ENCODE results near the gene PROSER3. TPM values are rescaled to one million over a fixed set of nuclear protein-coding genes. Genes with fewer than 3 reads are reported as not detected.

Gene PROSER3
- polyA plus RNA-seq, 3 donors, result 1.8 to 14.7 (median 2.9) TPM

DNA sequence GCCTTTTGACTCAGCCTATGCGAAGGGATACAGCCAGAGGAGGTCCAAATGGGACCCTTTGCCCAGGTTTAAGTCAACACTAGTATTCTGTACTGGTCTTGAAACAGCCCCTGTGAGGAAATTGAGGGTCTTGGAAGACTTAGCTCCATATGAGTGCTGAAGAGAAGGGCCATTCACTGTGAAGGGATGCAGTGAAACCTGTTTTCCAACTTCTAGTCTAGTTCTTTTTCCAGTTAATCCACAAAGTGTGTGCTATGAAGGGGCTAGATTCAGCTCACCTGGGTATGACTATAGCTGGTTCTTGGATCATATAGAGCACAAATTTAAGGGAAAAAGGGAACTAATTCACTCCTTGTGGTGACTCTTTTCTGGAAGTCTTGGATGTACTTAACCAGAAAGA, 49.6 kb upstream of the PROSER3 start:
- intact Hi-C loops (cut with micrococcal nuclease), result no loop called here
- Mint-ChIP-seq H3K9me3 (peaks cover 0 to 6% (median 0%) of the 10 kb centered on the region in 7 donors), H3K36me3 (no peaks in the 10 kb centered on the region), H3K4me1 (no peaks in the 10 kb centered on the region), H3K4me3 (peak overlapping the region in 1 of 2 donors; percentile 15), H3K27me3 (ENCODE audit: low read depth in 3 of 3) (peaks cover 10 to 23% (median 17%) of the 10 kb centered on the region in 3 donors), H3K27ac (no peak overlapping the region)
- no peaks in the 10 kb centered on the region for H3K9me3 ChIP-seq (replicated peaks in 1 of 2; ENCODE audit: control insufficient read depth in 1 of 2, insufficient read depth in 1 of 2, low read length in 2 of 2)
- no peaks in the 10 kb centered on the region for H3K4me1 ChIP-seq (ENCODE audit: control insufficient read depth in 1 of 2, insufficient read depth in 2 of 2, low read length in 2 of 2)
- no peaks in the 10 kb centered on the region for H3K36me3 ChIP-seq (replicated peaks in 1 of 2; ENCODE audit: control insufficient read depth in 1 of 2, insufficient read depth in 2 of 2, low read length in 2 of 2)
- H3K9ac ChIP-seq (ENCODE audit: insufficient read depth, low read length, poor library complexity, severe bottlenecking), result no peak overlapping the region
- no peak overlapping the region for H2AFZ ChIP-seq (ENCODE audit: insufficient read depth, low read depth, low read length, poor library complexity, severe bottlenecking)
- no peak overlapping the region for H3K4me3 ChIP-seq (replicated peaks in 1 of 3; ENCODE audit: low read depth in 2 of 3, low read length in 3 of 3)
- H4K20me1 ChIP-seq (ENCODE audit: insufficient read depth, low read length), result no peaks in the 10 kb centered on the region
- WGBS (ENCODE audit: insufficient coverage), result 100% methylated on average over 1 of the region's 1 CpG
- H3K27me3 ChIP-seq (ENCODE audit: control insufficient read depth in 2 of 2, insufficient read depth in 2 of 2, low read length in 2 of 2), result peaks cover 0 to 9% of the 10 kb centered on the region in 2 donors
- H3K4me2 ChIP-seq (replicated peaks; ENCODE audit: extremely low read depth, low read length, poor library complexity, severe bottlenecking), result no peak overlapping the region
- DNase-seq, result no peak
- TF ChIP-seq, protein P1, sequence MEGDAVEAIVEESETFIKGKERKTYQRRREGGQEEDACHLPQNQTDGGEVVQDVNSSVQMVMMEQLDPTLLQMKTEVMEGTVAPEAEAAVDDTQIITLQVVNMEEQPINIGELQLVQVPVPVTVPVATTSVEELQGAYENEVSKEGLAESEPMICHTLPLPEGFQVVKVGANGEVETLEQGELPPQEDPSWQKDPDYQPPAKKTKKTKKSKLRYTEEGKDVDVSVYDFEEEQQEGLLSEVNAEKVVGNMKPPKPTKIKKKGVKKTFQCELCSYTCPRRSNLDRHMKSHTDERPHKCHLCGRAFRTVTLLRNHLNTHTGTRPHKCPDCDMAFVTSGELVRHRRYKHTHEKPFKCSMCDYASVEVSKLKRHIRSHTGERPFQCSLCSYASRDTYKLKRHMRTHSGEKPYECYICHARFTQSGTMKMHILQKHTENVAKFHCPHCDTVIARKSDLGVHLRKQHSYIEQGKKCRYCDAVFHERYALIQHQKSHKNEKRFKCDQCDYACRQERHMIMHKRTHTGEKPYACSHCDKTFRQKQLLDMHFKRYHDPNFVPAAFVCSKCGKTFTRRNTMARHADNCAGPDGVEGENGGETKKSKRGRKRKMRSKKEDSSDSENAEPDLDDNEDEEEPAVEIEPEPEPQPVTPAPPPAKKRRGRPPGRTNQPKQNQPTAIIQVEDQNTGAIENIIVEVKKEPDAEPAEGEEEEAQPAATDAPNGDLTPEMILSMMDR (IDR thresholded peaks at IDR 0.05), result no peak
- H3K27ac ChIP-seq (ENCODE audit: low read depth in 1 of 2, low read length in 2 of 2), result no peak overlapping the region
- no peaks in the 10 kb centered on the region for H3K79me2 ChIP-seq (ENCODE audit: insufficient read depth, low read length)

DNA sequence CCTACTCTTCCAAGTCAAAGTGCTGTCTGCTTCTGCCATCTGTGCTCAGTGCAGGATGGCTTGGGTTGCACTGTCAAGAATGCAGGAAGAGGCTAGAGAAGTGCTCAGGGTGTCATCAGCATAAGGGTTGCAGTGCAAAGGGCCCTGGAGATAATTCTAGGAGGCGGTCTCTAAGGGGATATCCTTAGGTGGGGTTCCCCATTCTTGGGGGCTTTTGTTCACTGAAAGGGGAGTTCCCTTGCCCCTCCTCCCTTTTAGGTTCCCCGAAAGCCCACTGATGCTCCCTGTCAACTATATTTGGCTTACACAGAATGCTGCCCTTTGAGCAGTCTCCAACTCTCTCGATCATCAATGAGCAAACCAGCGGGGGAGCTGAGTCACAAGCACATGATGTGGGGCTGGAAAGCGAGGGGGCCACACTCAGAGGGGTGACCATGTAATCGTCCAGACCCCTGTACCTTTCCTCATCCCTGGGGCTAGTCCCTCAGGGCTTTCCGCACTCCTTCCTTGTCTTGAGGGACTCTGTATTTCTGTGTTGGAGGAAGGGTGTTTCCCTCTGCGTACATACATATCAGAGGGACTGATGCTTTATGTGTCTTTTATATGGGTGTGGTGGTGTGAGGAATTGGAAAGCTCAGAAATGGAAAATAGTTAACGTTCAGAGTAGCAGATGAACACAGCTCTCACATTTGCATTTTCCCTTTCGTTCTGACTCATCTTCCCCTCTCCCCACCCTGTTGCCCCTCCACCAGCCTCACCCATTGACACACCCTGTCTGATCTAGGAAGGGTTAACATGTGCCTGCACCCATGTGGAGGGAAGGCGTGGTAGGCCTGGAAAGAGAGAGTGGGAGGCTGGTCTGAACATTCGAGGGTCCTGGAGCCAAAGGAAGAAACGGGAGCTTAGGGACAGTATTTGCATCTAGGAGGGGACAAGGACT, 46.9 kb upstream of the PROSER3 start:
- WGBS (ENCODE audit: insufficient coverage), result 87% methylated on average over 6 of the region's 13 CpGs
- Histone ChIP-seq H3K9me3 (replicated peaks in 1 of 2; ENCODE audit: control insufficient read depth in 1 of 2, insufficient read depth in 1 of 2, low read length in 2 of 2) (no peaks in the 10 kb centered on the region), H3K4me3 (replicated peaks in 1 of 3; ENCODE audit: low read depth in 2 of 3, low read length in 3 of 3) (no peak overlapping the region), H3K79me2 (ENCODE audit: insufficient read depth, low read length) (no peaks in the 10 kb centered on the region), H3K4me1 (ENCODE audit: control insufficient read depth in 1 of 2, insufficient read depth in 2 of 2, low read length in 2 of 2) (peaks cover 7% of the 10 kb centered on the region in 2 donors), H3K27me3 (ENCODE audit: control insufficient read depth in 2 of 2, insufficient read depth in 2 of 2, low read length in 2 of 2) (no peaks in the 10 kb centered on the region), H3K9ac (ENCODE audit: insufficient read depth, low read length, poor library complexity, severe bottlenecking) (no peak overlapping the region), H3K4me2 (replicated peaks; ENCODE audit: extremely low read depth, low read length, poor library complexity, severe bottlenecking) (no peak overlapping the region), H3K36me3 (replicated peaks in 1 of 2; ENCODE audit: control insufficient read depth in 1 of 2, insufficient read depth in 2 of 2, low read length in 2 of 2) (no peaks in the 10 kb centered on the region), H2AFZ (ENCODE audit: insufficient read depth, low read depth, low read length, poor library complexity, severe bottlenecking) (no peak overlapping the region), H4K20me1 (ENCODE audit: insufficient read depth, low read length) (no peaks in the 10 kb centered on the region), H3K27ac (ENCODE audit: low read depth in 1 of 2, low read length in 2 of 2) (no peak overlapping the region)
- Mint-ChIP-seq H3K27me3 (ENCODE audit: low read depth in 3 of 3) (peaks cover 5 to 9% (median 5%) of the 10 kb centered on the region in 3 donors), H3K4me3 (no peak overlapping the region), H3K9me3 (no peaks in the 10 kb centered on the region), H3K4me1 (peaks cover 7% of the 10 kb centered on the region), H3K27ac (peak overlapping the region in 1 of 7 donors; percentile 34), H3K36me3 (no peaks in the 10 kb centered on the region)
- TF ChIP-seq, protein P1 (IDR thresholded peaks at IDR 0.05), result no peak
- intact Hi-C loops (cut with micrococcal nuclease), result no loop called here
- DNase-seq, result no peak

Data from CD14-positive monocyte (primary cell).